HepG2 (cell line): ENCODE results near the gene PJA2. TPM values are rescaled to one million over a fixed set of nuclear protein-coding genes. Genes with fewer than 3 reads are reported as not detected.
A peak's percentile ranks its signal among the peaks of the same experiment; 100 is the strongest.

Experiments used
- ATAC-seq: fragments of 200-7000 bp; cut with Tn5 transposase; 3 replicates; pipeline ENCODE4 v1.9.1; 2020; ENCODE audit warnings: mild to moderate bottlenecking, moderate library complexity
- BruUV-seq: library from RNA; stranded (reverse); fragments of 400-500 nt; replicated peaks from 2 replicates; lab custom pipeline; 2021; lab: Mats Ljungman, UMichigan
- CTCF ChIA-PET: fragments of 300-600 bp; formaldehyde crosslinking; extraction: SDS; loops from one replicate; lab custom pipeline; 2021; ENCODE audit warnings: low total read pairs, inconsistent platforms, low intra/inter-chr PET ratio; lab: Yijun Ruan, JAX
- POLR2A ChIA-PET: fragments of 350-600 bp; sonication (Branson Sonifier 250); formaldehyde crosslinking; loops from one replicate; lab custom pipeline; 2020; ENCODE audit warnings: antibody characterized with exemption, inconsistent platforms; lab: Yijun Ruan, JAX
- DNase-seq: peaks from one replicate; pipeline ENCODE4 v3.0.0-alpha.2; 2015; ENCODE audit warnings: low spot score
- FAIRE-seq: peaks from 3 replicates; lab custom pipeline; 2011; peaks lifted over from hg19 to GRCh38; lab: Jason Lieb, UNC
- H2AFZ ChIP-seq: one replicate; pipeline ENCODE4 v1.6.1; 2011; ENCODE audit warnings: low read length, inconsistent platforms
- H3K27ac ChIP-seq: fragments of 300-600 bp; 3 replicates; pipeline ENCODE4 v1.8.0; 2011; ENCODE audit warnings: mixed run types, mild to moderate bottlenecking, mixed read lengths, low read length, inconsistent platforms; ENCODE audit not compliant: insufficient read depth; ENCODE audit errors: extremely low read length
- H3K27me3 ChIP-seq, 2 experiments: fragments of 200-600 bp in 1 of 2; 2 replicates in 1 of 2; 3 replicates in 1 of 2; pipeline versions ENCODE4 v1.6.0 to v1.8.0; 2011; ENCODE audit warnings: low read length in 2 of 2, mild to moderate bottlenecking in 2 of 2, moderate library complexity in 2 of 2, inconsistent platforms in 1 of 2; ENCODE audit not compliant: insufficient read depth in 2 of 2, control insufficient read depth in 1 of 2
- H3K36me3 ChIP-seq, 2 experiments: fragments of 200-600 bp in 1 of 2; replicated peaks in 1 of 2; 2 replicates in 1 of 2; 3 replicates in 1 of 2; pipeline versions ENCODE4 v1.5.1 to v1.8.0; 2011; ENCODE audit warnings: low read length in 2 of 2, inconsistent platforms in 1 of 2; ENCODE audit not compliant: insufficient read depth in 2 of 2, control insufficient read depth in 1 of 2
- H3K4me1 ChIP-seq: 2 replicates; pipeline ENCODE4 v1.5.1; 2012; ENCODE audit warnings: low read length, inconsistent platforms; ENCODE audit not compliant: insufficient read depth
- H3K4me2 ChIP-seq: 2 replicates; pipeline ENCODE4 v1.6.0; 2011; ENCODE audit warnings: low read depth, low read length, inconsistent platforms
- H3K4me3 ChIP-seq, 3 experiments: fragments of 200-600 bp in 1 of 3; sonication (generic), shearing (Covaris generic) in 1 of 3; replicated peaks in 1 of 3; 2 replicates each; pipeline ENCODE4 v1.5.1; 2011 to 2016; ENCODE audit warnings: low read length in 3 of 3, inconsistent platforms in 2 of 3, low read depth in 2 of 3, mild to moderate bottlenecking in 2 of 3, control low read depth in 1 of 3, mixed read lengths in 1 of 3; ENCODE audit not compliant: insufficient read depth in 1 of 3
- H3K79me2 ChIP-seq: one replicate; pipeline ENCODE4 v1.6.1; 2011; ENCODE audit warnings: low read length, inconsistent platforms; ENCODE audit not compliant: insufficient read depth
- H3K9ac ChIP-seq: 2 replicates; pipeline ENCODE4 v1.6.0; 2011; ENCODE audit warnings: mild to moderate bottlenecking, low read depth, low read length, inconsistent platforms; ENCODE audit not compliant: insufficient read depth
- H3K9me3 ChIP-seq: 2 replicates; pipeline ENCODE4 v1.5.1; 2012; ENCODE audit warnings: mild to moderate bottlenecking, low read length
- H4K20me1 ChIP-seq: 2 replicates; pipeline ENCODE4 v1.6.0; 2011; ENCODE audit warnings: inconsistent platforms, mild to moderate bottlenecking, low read length, moderate library complexity; ENCODE audit not compliant: insufficient read depth
- CEBPB ChIP-seq: IDR thresholded peaks from 2 replicates; pipeline ENCODE4 v1.6.1; 2011; ENCODE audit warnings: low read depth, low read length, improper control_type of control experiment, borderline replicate concordance
- E2F5 ChIP-seq: sonication (generic); formaldehyde crosslinking; conservative IDR thresholded peaks from 2 replicates; pipeline ENCODE4 v1.4.0; 2020; ENCODE audit warnings: missing genetic modification reagents
- IRX3 ChIP-seq: sonication (generic); formaldehyde crosslinking; IDR thresholded peaks from 2 replicates; pipeline ENCODE4 v1.8.1; 2023; ENCODE audit warnings: mild to moderate bottlenecking, low read depth, missing genetic modification reagents, borderline replicate concordance
- NFE2L2 ChIP-seq: fragments of 150-350 bp; IDR thresholded peaks from 2 replicates; pipeline ENCODE4 v1.6.1; 2014; ENCODE audit warnings: low read length
- SMARCE1 ChIP-seq: fragments of 450-650 bp; IDR thresholded peaks from 2 replicates; pipeline ENCODE4 v1.6.1; 2017; ENCODE audit warnings: borderline replicate concordance
- ZFX ChIP-seq: sonication (generic); formaldehyde crosslinking; IDR thresholded peaks from 2 replicates; pipeline ENCODE4 v1.4.0; 2020; ENCODE audit warnings: mild to moderate bottlenecking, low read depth, missing genetic modification reagents, moderate library complexity
- ZNF235 ChIP-seq: sonication (generic); formaldehyde crosslinking; IDR thresholded peaks from 2 replicates; pipeline ENCODE4 v1.8.1; 2023; ENCODE audit warnings: mild to moderate bottlenecking, missing genetic modification reagents, borderline replicate concordance
- ZNF772 ChIP-seq: sonication (generic); formaldehyde crosslinking; IDR thresholded peaks from 2 replicates; pipeline ENCODE4 v1.5.0; 2020; ENCODE audit warnings: mild to moderate bottlenecking, missing genetic modification reagents
- WGBS: methylation state at CpG from one replicate; pipeline ENCODE4 v1.1.6; 2017; ENCODE audit warnings: low lambda C conversion rate; 5-methylcytosine and 5-hydroxymethylcytosine counted together
- in situ Hi-C: cut with HindIII; loops from 2 replicates; pipeline ENCODE4 v1.10.0; 2017; ENCODE audit warnings: low pct_unique_long_range_greater_than_20kb; ENCODE audit not compliant: extremely low pct_ligation_motif_present
- intact Hi-C: fragments of 100-400 bp; cut with micrococcal nuclease; formaldehyde crosslinking; loops from one replicate; pipeline ENCODE4 v1.10.0; 2022; ENCODE audit not compliant: unreplicated experiment
- polyA plus RNA-seq, 8 experiments: library from polyadenylated mRNA; depleted of rRNA in 3 of 8; stranded (reverse) in 7 of 8; unstranded in 1 of 8; fragments of >200 nt; fragmentation: Illumina TruSeq in 4 of 8; extraction: Trizol in 4 of 8; gene quantifications; 2 replicates each; pipeline versions ENCODE4 v1.2.1 to v1.2.3, GENCODE V29; 2011 to 2016; ENCODE audit warnings: low read depth in 4 of 8, missing spikeins in 1 of 8, mixed read lengths in 1 of 8; ENCODE audit not compliant: insufficient read depth in 1 of 8
- total RNA-seq, 5 experiments: library from RNA; depleted of rRNA; stranded (reverse); fragments of >200 nt; fragmentation: Illumina TruSeq; extraction: Trizol; gene quantifications; 2 replicates each; pipeline ENCODE4 v1.2.3, GENCODE V29; 2016; ENCODE audit warnings: low read depth in 1 of 5
- TF ChIP-seq, protein P1 (sequence below): sonication (generic); formaldehyde crosslinking; IDR thresholded peaks from 2 replicates; pipeline ENCODE4 v1.5.0; 2020; ENCODE audit warnings: mild to moderate bottlenecking, missing genetic modification reagents
- TF ChIP-seq, protein P2 (sequence below): sonication (generic); formaldehyde crosslinking; IDR thresholded peaks from 2 replicates; pipeline ENCODE4 v1.4.0; 2020; ENCODE audit warnings: missing genetic modification reagents

PJA2 gene
- total and polyA plus RNA-seq, 2 of the 13 experiments (the other 11 are each of a cell fraction or from before 2014, with no cell fraction given): 39.4 to 41.4 TPM

DNA sequence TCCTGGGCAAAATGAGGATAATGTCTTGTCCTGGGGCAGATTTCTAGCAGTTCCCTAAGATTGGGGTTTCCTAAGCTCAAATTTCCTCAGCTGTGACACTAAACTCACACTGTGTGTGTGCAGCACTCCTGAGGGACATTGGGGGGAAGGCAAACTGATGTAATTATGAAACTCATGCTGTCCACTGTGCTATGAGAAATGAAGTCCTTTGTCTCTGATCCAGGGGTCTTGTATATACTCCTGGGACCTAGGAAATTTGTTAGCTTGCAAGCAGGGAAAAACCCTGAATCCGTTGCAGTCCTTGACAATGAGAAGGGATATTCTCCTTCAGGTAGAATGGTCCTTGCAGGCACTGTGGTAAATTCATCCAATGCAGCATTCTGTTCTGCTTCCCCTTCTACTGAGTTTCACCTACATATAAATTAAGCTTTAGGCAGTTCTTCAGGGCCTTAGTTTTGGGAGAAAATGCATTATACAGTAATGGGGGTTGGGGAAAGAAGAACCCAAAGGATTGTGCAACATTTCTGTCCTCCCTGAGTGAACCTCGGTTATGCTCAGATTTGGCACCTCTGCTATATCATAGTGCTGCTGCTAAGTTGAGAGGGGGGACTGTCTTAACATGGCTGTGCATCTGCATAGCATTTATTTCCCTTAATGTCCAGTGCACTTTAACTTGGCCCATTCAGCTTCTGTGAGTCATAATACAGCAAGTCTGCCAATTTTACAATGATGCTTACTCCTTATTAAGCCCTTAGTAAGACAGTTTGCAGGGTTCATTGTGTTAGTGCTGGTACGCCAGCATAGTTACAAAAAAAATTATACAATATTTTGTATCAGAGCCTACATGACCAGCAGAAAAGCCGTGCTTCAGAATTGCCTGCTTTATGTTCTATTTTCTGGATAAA lies 80.2 kb downstream of the PJA2 start:
- DNase-seq (no peak), FAIRE-seq (no peak)
- Histone ChIP-seq H3K4me2 (no peak overlapping the region), H3K36me3 (no peaks in the 10 kb centered on the region; a peak in 1 of 5 replicates), H3K4me3 (no peak overlapping the region)
- in situ Hi-C loops: no loop called here
- POLR2A ChIA-PET: no interaction called here
- TF ChIP-seq IRX3 (CRISPR knock-in tag) (no peak), ZFX (no peak), SMARCE1 (no peak), CEBPB (peak; percentile 59)
- TF ChIP-seq, all 625 proteins: peak for 1
- no peak for ATAC-seq
- no peaks in the 10 kb centered on the region for H3K27me3 ChIP-seq
- no peaks in the 10 kb centered on the region for H4K20me1 ChIP-seq
- no peak overlapping the region for H2AFZ ChIP-seq
- no peaks in the 10 kb centered on the region for H3K79me2 ChIP-seq
- intact Hi-C loops: no loop called here
- H3K4me1 ChIP-seq: peaks cover 6% of the 10 kb centered on the region; the same call in 1 of the 2 replicates
- no TSS peak for BruUV-seq
- no peak overlapping the region for H3K9ac ChIP-seq
- 93% methylated on average over 4 of the region's 4 CpGs for WGBS
- H3K9me3 ChIP-seq: no peaks in the 10 kb centered on the region
- CTCF ChIA-PET: no interaction called here
- H3K27ac ChIP-seq: no peak overlapping the region

GRCh38 chr5:109328626-109329025 lies 81.1 kb downstream of the PJA2 start:
- no peaks in the 10 kb centered on the region for H3K36me3 ChIP-seq
- no peaks in the 10 kb centered on the region for H3K9me3 ChIP-seq
- H4K20me1 ChIP-seq: no peaks in the 10 kb centered on the region
- no peak for DNase-seq
- WGBS: 90% methylated on average over 1 of the region's 1 CpG
- in situ Hi-C loops (no loop called here), intact Hi-C loops (no loop called here)
- FAIRE-seq: no peak
- no peak overlapping the region for H3K4me3 ChIP-seq
- CTCF ChIA-PET: no interaction called here
- POLR2A ChIA-PET: no interaction called here
- no peaks in the 10 kb centered on the region for H3K27me3 ChIP-seq
- no peak overlapping the region for H2AFZ ChIP-seq
- H3K79me2 ChIP-seq: no peaks in the 10 kb centered on the region
- peaks cover 6% of the 10 kb centered on the region; the same call in 1 of the 2 replicates for H3K4me1 ChIP-seq
- no peak overlapping the region for H3K4me2 ChIP-seq
- no TSS peak for BruUV-seq
- ATAC-seq: no peak
- H3K27ac ChIP-seq: no peak overlapping the region
- H3K9ac ChIP-seq: no peak overlapping the region
- TF ChIP-seq NFE2L2 (no peak), ZNF235 (CRISPR knock-in tag) (no peak), E2F5 (CRISPR knock-in tag) (no peak), ZNF772 (CRISPR knock-in tag) (no peak)
- TF ChIP-seq, protein P1, sequence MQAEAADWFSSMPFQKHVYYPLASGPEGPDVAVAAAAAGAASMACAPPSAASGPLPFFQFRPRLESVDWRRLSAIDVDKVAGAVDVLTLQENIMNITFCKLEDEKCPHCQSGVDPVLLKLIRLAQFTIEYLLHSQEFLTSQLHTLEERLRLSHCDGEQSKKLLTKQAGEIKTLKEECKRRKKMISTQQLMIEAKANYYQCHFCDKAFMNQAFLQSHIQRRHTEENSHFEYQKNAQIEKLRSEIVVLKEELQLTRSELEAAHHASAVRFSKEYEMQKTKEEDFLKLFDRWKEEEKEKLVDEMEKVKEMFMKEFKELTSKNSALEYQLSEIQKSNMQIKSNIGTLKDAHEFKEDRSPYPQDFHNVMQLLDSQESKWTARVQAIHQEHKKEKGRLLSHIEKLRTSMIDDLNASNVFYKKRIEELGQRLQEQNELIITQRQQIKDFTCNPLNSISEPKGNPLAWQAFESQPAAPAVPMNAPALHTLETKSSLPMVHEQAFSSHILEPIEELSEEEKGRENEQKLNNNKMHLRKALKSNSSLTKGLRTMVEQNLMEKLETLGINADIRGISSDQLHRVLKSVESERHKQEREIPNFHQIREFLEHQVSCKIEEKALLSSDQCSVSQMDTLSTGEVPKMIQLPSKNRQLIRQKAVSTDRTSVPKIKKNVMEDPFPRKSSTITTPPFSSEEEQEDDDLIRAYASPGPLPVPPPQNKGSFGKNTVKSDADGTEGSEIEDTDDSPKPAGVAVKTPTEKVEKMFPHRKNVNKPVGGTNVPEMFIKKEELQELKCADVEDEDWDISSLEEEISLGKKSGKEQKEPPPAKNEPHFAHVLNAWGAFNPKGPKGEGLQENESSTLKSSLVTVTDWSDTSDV (CRISPR knock-in tag): no peak
- TF ChIP-seq, protein P2, sequence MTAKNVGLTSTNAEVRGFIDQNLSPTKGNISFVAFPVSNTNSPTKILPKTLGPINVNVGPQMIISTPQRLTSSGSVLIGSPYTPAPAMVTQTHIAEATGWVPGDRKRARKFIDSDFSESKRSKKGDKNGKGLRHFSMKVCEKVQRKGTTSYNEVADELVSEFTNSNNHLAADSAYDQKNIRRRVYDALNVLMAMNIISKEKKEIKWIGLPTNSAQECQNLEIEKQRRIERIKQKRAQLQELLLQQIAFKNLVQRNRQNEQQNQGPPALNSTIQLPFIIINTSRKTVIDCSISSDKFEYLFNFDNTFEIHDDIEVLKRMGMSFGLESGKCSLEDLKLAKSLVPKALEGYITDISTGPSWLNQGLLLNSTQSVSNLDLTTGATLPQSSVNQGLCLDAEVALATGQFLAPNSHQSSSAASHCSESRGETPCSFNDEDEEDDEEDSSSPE (CRISPR knock-in tag): no peak
